Sigmoid colon (tissue), 4 donors: Measurements from ENCODE around the gene ATP13A2.
A peak's percentile ranks its signal among the peaks of the same experiment; 100 is the strongest.

Source experiments
- EP300 ChIP-seq, 4 donors: sonication (generic); formaldehyde crosslinking; IDR thresholded peaks; one replicate each; pipeline ENCODE4 v1.6.1; 2017; ENCODE audit warnings: antibody characterized with exemption in 4 of 4
- POLR2A ChIP-seq, 2 donors: fragments of 450-650 bp; IDR thresholded peaks; one replicate each; pipeline ENCODE4 v1.6.1; 2016; ENCODE audit warnings: antibody characterized with exemption in 2 of 2, mild to moderate bottlenecking in 2 of 2, moderate library complexity in 2 of 2
- POLR2AphosphoS5 ChIP-seq, 4 donors: sonication (generic); formaldehyde crosslinking; IDR thresholded peaks; one replicate each; pipeline ENCODE4 v1.6.1; 2017; ENCODE audit warnings: antibody characterized with exemption in 4 of 4
- TF ChIP-seq, protein P1 (sequence below), 4 experiments: fragments of 450-650 bp in 3 of 4; fragments of 200-600 bp in 1 of 4; IDR thresholded peaks; one replicate each; pipeline ENCODE4 v1.5.1; 2016 to 2019; ENCODE audit warnings: antibody characterized with exemption in 4 of 4, mild to moderate bottlenecking in 3 of 4, moderate library complexity in 2 of 4

DNA sequence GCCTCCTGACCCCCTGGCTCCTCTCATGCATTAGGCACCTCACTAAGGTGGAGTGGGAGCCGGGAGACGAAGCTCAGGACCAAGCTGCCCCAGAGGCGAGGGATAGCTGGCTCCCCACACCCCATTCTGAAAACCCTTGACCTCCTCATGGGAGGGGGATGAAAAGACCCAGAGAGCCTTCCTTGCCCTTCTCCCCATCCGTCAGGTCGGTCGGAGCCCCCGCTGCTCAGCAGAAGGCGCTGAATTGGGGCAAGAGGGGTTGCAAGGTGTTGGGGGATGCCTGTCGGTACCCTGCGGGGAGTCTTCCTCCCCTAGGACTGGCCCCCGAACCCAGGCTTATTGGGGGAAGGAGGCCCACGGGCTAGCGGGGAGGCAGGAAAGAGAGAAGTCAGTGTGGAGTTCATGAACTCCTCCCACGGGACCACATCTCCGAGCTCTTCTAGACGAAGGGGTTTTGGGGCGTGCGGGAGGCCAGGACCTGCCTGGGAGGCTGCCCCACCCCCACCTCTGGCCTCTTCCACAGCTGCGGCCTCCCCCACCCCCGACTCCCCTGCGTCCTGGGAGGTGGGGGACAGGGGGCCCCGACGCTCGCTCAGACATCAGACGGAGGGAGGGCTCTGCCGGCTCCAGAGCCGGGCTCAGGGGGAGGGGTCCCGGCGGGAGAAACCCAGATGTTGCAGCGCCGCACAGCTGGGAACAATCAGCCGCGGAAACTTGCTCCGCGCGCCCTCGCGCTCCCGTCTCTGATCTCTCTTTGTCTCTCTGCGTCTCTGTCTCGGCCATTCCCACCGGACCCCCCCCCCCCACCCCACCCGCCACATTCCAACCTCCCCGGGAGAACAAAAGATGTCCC lies 32.0 kb downstream of the ATP13A2 start:
- TF ChIP-seq EP300 (IDR thresholded peaks at IDR 0.05) (no peak), POLR2A (IDR thresholded peaks at IDR 0.05) (no peak), POLR2AphosphoS5 (IDR thresholded peaks at IDR 0.05) (peak in 1 of 4 donors; percentile 15)
- TF ChIP-seq, protein P1, sequence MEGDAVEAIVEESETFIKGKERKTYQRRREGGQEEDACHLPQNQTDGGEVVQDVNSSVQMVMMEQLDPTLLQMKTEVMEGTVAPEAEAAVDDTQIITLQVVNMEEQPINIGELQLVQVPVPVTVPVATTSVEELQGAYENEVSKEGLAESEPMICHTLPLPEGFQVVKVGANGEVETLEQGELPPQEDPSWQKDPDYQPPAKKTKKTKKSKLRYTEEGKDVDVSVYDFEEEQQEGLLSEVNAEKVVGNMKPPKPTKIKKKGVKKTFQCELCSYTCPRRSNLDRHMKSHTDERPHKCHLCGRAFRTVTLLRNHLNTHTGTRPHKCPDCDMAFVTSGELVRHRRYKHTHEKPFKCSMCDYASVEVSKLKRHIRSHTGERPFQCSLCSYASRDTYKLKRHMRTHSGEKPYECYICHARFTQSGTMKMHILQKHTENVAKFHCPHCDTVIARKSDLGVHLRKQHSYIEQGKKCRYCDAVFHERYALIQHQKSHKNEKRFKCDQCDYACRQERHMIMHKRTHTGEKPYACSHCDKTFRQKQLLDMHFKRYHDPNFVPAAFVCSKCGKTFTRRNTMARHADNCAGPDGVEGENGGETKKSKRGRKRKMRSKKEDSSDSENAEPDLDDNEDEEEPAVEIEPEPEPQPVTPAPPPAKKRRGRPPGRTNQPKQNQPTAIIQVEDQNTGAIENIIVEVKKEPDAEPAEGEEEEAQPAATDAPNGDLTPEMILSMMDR (IDR thresholded peaks at IDR 0.05), result no peak
